Endothelial cell of umbilical vein (primary cell): ENCODE results near the gene UPP2. TPM values are rescaled to one million over a fixed set of nuclear protein-coding genes. Genes with fewer than 3 reads are reported as not detected.

Source experiments
- BruUV-seq: library from RNA; stranded (reverse); fragments of 400-500 nt; replicated peaks from 2 replicates; lab custom pipeline; 2021; lab: Mats Ljungman, UMichigan
- CTCF ChIA-PET: fragments of 300-600, 350-600 bp; sonication (Branson Sonifier 250); formaldehyde crosslinking; loops from one replicate; lab custom pipeline; 2021; ENCODE audit warnings: antibody characterized with exemption, inconsistent platforms; lab: Charles Lee
- POLR2A ChIA-PET: fragments of 300-600, 350-600 bp; sonication (Branson Sonifier 250); formaldehyde crosslinking; loops from one replicate; lab custom pipeline; 2021; ENCODE audit warnings: antibody characterized with exemption, inconsistent platforms; lab: Charles Lee
- DNase-seq: peaks from one replicate; pipeline ENCODE4 v3.0.0-alpha.2; 2011; ENCODE audit warnings: low read depth, low spot score
- FAIRE-seq: peaks from 2 replicates; lab custom pipeline; 2011; peaks lifted over from hg19 to GRCh38; lab: Jason Lieb, UNC
- H2AFZ ChIP-seq: 2 replicates; pipeline ENCODE4 v1.6.0; 2012; ENCODE audit warnings: low read depth, low read length, control low read depth, inconsistent platforms
- H3K27ac ChIP-seq: 2 replicates; pipeline ENCODE4 v1.5.1; 2011; ENCODE audit warnings: low read depth, mild to moderate bottlenecking, control low read depth, low read length, moderate library complexity; ENCODE audit not compliant: insufficient read depth
- H3K27me3 ChIP-seq, 2 experiments: 2 replicates each; pipeline versions ENCODE4 v1.6.0 to v1.6.1; 2011; ENCODE audit warnings: low read length in 2 of 2, mixed read lengths in 1 of 2; ENCODE audit not compliant: control insufficient read depth in 2 of 2, insufficient read depth in 2 of 2
- H3K36me3 ChIP-seq, 2 experiments: 2 replicates in 1 of 2; 3 replicates in 1 of 2; pipeline ENCODE4 v1.5.1; 2011; ENCODE audit warnings: low read length in 2 of 2, mild to moderate bottlenecking in 1 of 2, moderate library complexity in 1 of 2; ENCODE audit not compliant: control insufficient read depth in 2 of 2, insufficient read depth in 2 of 2; ENCODE audit errors: extremely low read depth in 1 of 2
- H3K4me1 ChIP-seq: 3 replicates; pipeline ENCODE4 v1.5.1; 2011; ENCODE audit warnings: mild to moderate bottlenecking, low read length; ENCODE audit not compliant: control insufficient read depth, insufficient read depth; ENCODE audit errors: extremely low read depth
- H3K4me2 ChIP-seq: 2 replicates; pipeline ENCODE4 v1.6.1; 2011; ENCODE audit warnings: low read length, control low read depth, mixed read lengths; ENCODE audit not compliant: insufficient read depth
- H3K4me3 ChIP-seq, 3 experiments: fragments of 200-600 bp in 1 of 3; sonication (generic), shearing (Covaris generic) in 1 of 3; replicated peaks in 1 of 3; 2 replicates each; pipeline ENCODE4 v1.5.1; 2011 to 2016; ENCODE audit warnings: control low read depth in 3 of 3, low read length in 3 of 3, mild to moderate bottlenecking in 2 of 3, inconsistent platforms in 1 of 3, low read depth in 1 of 3, moderate library complexity in 1 of 3; ENCODE audit not compliant: insufficient read depth in 1 of 3
- H3K79me2 ChIP-seq: 2 replicates; pipeline ENCODE4 v1.6.0; 2012; ENCODE audit warnings: low read length, inconsistent platforms; ENCODE audit not compliant: control insufficient read depth, insufficient read depth
- H3K9ac ChIP-seq: replicated peaks from 2 replicates; pipeline ENCODE3; 2011; ENCODE audit warnings: low read length, control low read depth; ENCODE audit not compliant: insufficient read depth; ENCODE audit errors: extremely low read depth
- H3K9me1 ChIP-seq: replicated peaks from 3 replicates; pipeline ENCODE4 v1.6.0; 2011; ENCODE audit warnings: mild to moderate bottlenecking, low read length; ENCODE audit not compliant: control insufficient read depth, insufficient read depth; ENCODE audit errors: extremely low read depth
- H3K9me3 ChIP-seq: replicated peaks from 2 replicates; pipeline ENCODE4 v1.5.1; 2012; ENCODE audit warnings: low read length, inconsistent platforms; ENCODE audit not compliant: control insufficient read depth, insufficient read depth
- H4K20me1 ChIP-seq: replicated peaks from 2 replicates; pipeline ENCODE3; 2011; ENCODE audit warnings: mild to moderate bottlenecking, low read length; ENCODE audit not compliant: control insufficient read depth, insufficient read depth; ENCODE audit errors: extremely low read depth
- CTCF ChIP-seq, 2 donors: IDR thresholded peaks; 1 replicate in 1 of 2; 2 replicates in 1 of 2; pipeline ENCODE4 v1.5.1; 2011; ENCODE audit warnings: low read length in 2 of 2, mild to moderate bottlenecking in 2 of 2, moderate library complexity in 2 of 2, control low read depth in 1 of 2, inconsistent platforms in 1 of 2, low read depth in 1 of 2; ENCODE audit not compliant: insufficient read depth in 1 of 2; ENCODE audit errors: extremely low read depth in 1 of 2
- EZH2 ChIP-seq: IDR thresholded peaks from 2 replicates; pipeline ENCODE4 v1.6.1; 2012; ENCODE audit warnings: borderline replicate concordance, low read depth, mild to moderate bottlenecking, moderate library complexity, low read length, inconsistent platforms; ENCODE audit not compliant: severe bottlenecking
- FOS ChIP-seq: IDR thresholded peaks from 2 replicates; pipeline ENCODE4 v1.6.1; 2011; ENCODE audit warnings: mild to moderate bottlenecking, low read length, moderate library complexity, borderline replicate concordance; ENCODE audit not compliant: insufficient read depth
- GATA2 ChIP-seq: IDR thresholded peaks from 2 replicates; pipeline ENCODE4 v1.7.0; 2011; ENCODE audit warnings: low read depth, mild to moderate bottlenecking, moderate library complexity, mixed read lengths, low read length; ENCODE audit not compliant: insufficient read length, insufficient read depth
- JUN ChIP-seq: IDR thresholded peaks from 2 replicates; pipeline ENCODE4 v1.6.1; 2011; ENCODE audit warnings: borderline replicate concordance, low read depth; ENCODE audit not compliant: insufficient read length, insufficient read depth
- MYC ChIP-seq: IDR thresholded peaks from one replicate; pipeline ENCODE4 v1.6.1; 2011; ENCODE audit warnings: mild to moderate bottlenecking, low read depth, low read length
- POLR2A ChIP-seq: IDR thresholded peaks from 2 replicates; pipeline ENCODE4 v1.6.1; 2012; ENCODE audit warnings: low read depth, mild to moderate bottlenecking, control low read depth, low read length
- POLR2AphosphoS5 ChIP-seq: IDR thresholded peaks from 2 replicates; pipeline ENCODE4 v1.6.1; 2012; ENCODE audit warnings: low read depth, mild to moderate bottlenecking, control low read depth, low read length, moderate library complexity; ENCODE audit not compliant: insufficient read depth
- dilution Hi-C: fragments of 300-500 bp; cut with MboI; formaldehyde crosslinking; loops from one replicate; pipeline ENCODE4 v1.15.0; 2019; ENCODE audit warnings: low sequenced_read_pairs; ENCODE audit not compliant: extremely low pct_ligation_motif_present
- intact Hi-C: fragments of 100-400 bp; cut with micrococcal nuclease; formaldehyde crosslinking; loops from one replicate; pipeline ENCODE4 v1.10.0; 2022
- polyA plus RNA-seq, 4 experiments: library from polyadenylated mRNA; depleted of rRNA in 3 of 4; stranded (reverse) in 3 of 4; unstranded in 1 of 4; fragments of >200 nt; gene quantifications; 2 replicates each; pipeline versions ENCODE4 v1.2.1 to v1.2.3, GENCODE V29; 2011 to 2012; ENCODE audit warnings: missing spikeins in 1 of 4
- total RNA-seq: library from RNA; stranded (reverse); gene quantifications from 2 replicates; pipeline ENCODE4 v1.2.3, GENCODE V29; 2021
- TF ChIP-seq, protein P1 (sequence below): IDR thresholded peaks from 2 replicates; pipeline ENCODE4 v1.6.1; 2011; ENCODE audit not compliant: insufficient read depth, insufficient read length

Gene UPP2
- total and polyA plus RNA-seq, 2 donors (not counting 3 experiments of a cell fraction or from before 2014, with no cell fraction given): not detected

DNA sequence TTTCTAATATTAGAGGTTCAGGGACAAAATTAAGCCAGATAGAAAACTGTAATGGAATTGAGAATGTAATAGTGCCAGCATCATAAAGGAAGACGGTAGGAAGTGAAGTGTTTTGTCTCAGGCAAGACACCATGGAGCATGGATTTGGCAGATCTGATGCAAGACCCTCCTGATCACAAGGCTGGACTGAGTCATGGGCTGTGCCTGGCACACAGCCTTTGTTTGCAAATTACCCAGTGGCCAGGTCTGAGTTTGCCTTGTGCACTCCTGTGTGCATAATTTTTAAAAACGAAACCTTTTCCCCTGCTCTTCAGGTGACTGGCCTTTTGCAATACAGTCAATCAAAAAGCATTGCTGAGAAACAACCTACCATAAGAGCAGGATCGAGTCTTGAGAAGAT, 2.0 kb upstream of the UPP2 start:
- H4K20me1 ChIP-seq: no peaks in the 10 kb centered on the region
- no peak overlapping the region for H3K4me2 ChIP-seq
- no peak overlapping the region for H3K27ac ChIP-seq
- intact Hi-C loops (no loop called here), dilution Hi-C loops (no loop called here)
- H3K27me3 ChIP-seq: no peaks in the 10 kb centered on the region
- H3K4me3 ChIP-seq: no peak overlapping the region
- TF ChIP-seq POLR2AphosphoS5 (no peak), EZH2 (no peak), FOS (no peak), POLR2A (no peak)
- no peak overlapping the region for H3K9ac ChIP-seq
- no peak for DNase-seq
- H3K79me2 ChIP-seq: no peaks in the 10 kb centered on the region
- POLR2A ChIA-PET: no interaction called here
- H2AFZ ChIP-seq: no peak overlapping the region
- no peaks in the 10 kb centered on the region for H3K9me1 ChIP-seq
- no peaks in the 10 kb centered on the region for H3K9me3 ChIP-seq
- CTCF ChIA-PET: no interaction called here
- no peak for FAIRE-seq
- H3K36me3 ChIP-seq: no peaks in the 10 kb centered on the region
- no peaks in the 10 kb centered on the region for H3K4me1 ChIP-seq
- no TSS peak for BruUV-seq

DNA sequence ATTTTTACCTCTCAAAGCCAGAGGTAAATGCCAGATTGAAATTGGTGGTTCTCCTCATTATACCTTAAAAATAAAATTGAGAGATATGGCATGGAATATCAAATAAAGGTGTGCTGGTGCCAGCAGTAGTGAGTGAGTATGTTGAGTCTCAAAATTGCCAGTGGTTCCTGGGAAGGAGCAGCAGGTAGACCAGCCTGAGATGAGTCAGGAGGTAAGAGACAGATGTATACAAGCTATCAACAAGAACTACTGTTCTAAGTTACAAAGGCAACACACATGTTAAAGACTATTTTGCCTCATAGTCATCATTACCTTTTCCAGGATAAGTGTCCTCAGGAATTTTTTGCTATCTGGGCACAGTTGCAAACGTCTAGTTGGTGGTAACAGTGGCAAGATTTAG, 1.3 kb upstream of the UPP2 start:
- no peak overlapping the region for H3K4me2 ChIP-seq
- H4K20me1 ChIP-seq: no peaks in the 10 kb centered on the region
- POLR2A ChIA-PET: no interaction called here
- CTCF ChIA-PET: no interaction called here
- BruUV-seq: no TSS peak
- no peak overlapping the region for H3K27ac ChIP-seq
- dilution Hi-C loops: no loop called here
- no peaks in the 10 kb centered on the region for H3K79me2 ChIP-seq
- no peaks in the 10 kb centered on the region for H3K36me3 ChIP-seq
- H2AFZ ChIP-seq: no peak overlapping the region
- H3K9me3 ChIP-seq: no peaks in the 10 kb centered on the region
- no peaks in the 10 kb centered on the region for H3K27me3 ChIP-seq
- intact Hi-C loops: no loop called here
- no peak for FAIRE-seq
- no peaks in the 10 kb centered on the region for H3K4me1 ChIP-seq
- no peaks in the 10 kb centered on the region for H3K9me1 ChIP-seq
- H3K9ac ChIP-seq: no peak overlapping the region
- no peak for DNase-seq
- TF ChIP-seq GATA2 (no peak), FOS (no peak), CTCF (IDR thresholded peaks at IDR 0.05; ENCODE audit: extremely low read depth in 1 of 2, insufficient read depth in 1 of 2, low read depth in 1 of 2, low read length in 2 of 2) (no peak), JUN (no peak), EZH2 (no peak), POLR2A (no peak), POLR2AphosphoS5 (no peak), MYC (no peak)
- TF ChIP-seq, protein P1, sequence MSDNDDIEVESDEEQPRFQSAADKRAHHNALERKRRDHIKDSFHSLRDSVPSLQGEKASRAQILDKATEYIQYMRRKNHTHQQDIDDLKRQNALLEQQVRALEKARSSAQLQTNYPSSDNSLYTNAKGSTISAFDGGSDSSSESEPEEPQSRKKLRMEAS: no peak
- no peak overlapping the region for H3K4me3 ChIP-seq
